ENCODE results near the gene RSAD2. TPM values are rescaled to one million over a fixed set of nuclear protein-coding genes. Genes with fewer than 3 reads are reported as not detected.
"Not testable (repeated sequence)": the region's sequence is repeated elsewhere in the genome, so short reads cannot be mapped to it uniquely, and the experiment has no call there.

The RSAD2 gene
- polyA plus RNA-seq, 2 of the 4 experiments (the other 2 are of a cell fraction), result 0.03 to 0.06 TPM

GRCh38 chr2:6896930-6897759 lies 19.6 kb downstream of the RSAD2 start (continued):
- TF ChIP-seq USF2 (IDR thresholded peaks at IDR 0.05) (no peak), RFX5 (IDR thresholded peaks at IDR 0.05) (no peak), POLR2A (IDR thresholded peaks at IDR 0.05; ENCODE audit: low read length) (no peak), BCL3 (IDR thresholded peaks at IDR 0.05) (no peak)

- POLR2A ChIA-PET; ATAC-seq; H3K4me1 ChIP-seq; H3K4me2 ChIP-seq; FAIRE-seq; H3K9me3 ChIP-seq; H3K4me3 ChIP-seq; DNase-seq (ENCODE audit: low read depth in 1 of 2, low spot score in 1 of 2); H3K27ac ChIP-seq: not testable (repeated sequence)
- CTCF ChIA-PET, result interaction anchor here (0.7 to 0.9 kb wide), 2 partner anchors 14 to 1835 kb away, joined by 3 read pairs; no protein-coding TSS in a partner anchor
- 20% methylated on average over 2 of the region's 2 CpGs for WGBS (ENCODE audit: missing lambda C conversion rate)
Measured at GRCh38 chr2:6902581-6902980, 25.0 kb downstream of the RSAD2 start.

GRCh38 chr2:6905668-6906067 lies 28.1 kb downstream of the RSAD2 start:
- peak in 1 of 2 experiments; percentile 30; a peak in 1 of 4 replicates for TF ChIP-seq CEBPB (IDR thresholded peaks at IDR 0.05)
- TF ChIP-seq MAX (IDR thresholded peaks at IDR 0.05), result no peak
- TF ChIP-seq HOXA7 (CRISPR knock-in tag; IDR thresholded peaks at IDR 0.05), result no peak
- no peak for TF ChIP-seq HES2 (IDR thresholded peaks at IDR 0.05)
- no peak for TF ChIP-seq ATOH8 (CRISPR knock-in tag; IDR thresholded peaks at IDR 0.05; ENCODE audit: low read depth)
- no peak for TF ChIP-seq KDM1A (IDR thresholded peaks at IDR 0.05; ENCODE audit: low read depth)
- no peak for TF ChIP-seq KDM5A (IDR thresholded peaks at IDR 0.05)
- no peak for TF ChIP-seq E2F6 (IDR thresholded peaks at IDR 0.05; ENCODE audit: borderline replicate concordance, low read depth)
- H3K4me1 ChIP-seq, result no peaks in the 10 kb centered on the region
- ChIA-PET POLR2A (no interaction called here), CTCF (interaction anchor here (1.5 to 4.7 kb wide), 3 partner anchors 10 to 139 kb away, joined by 3 to 25 read pairs (median 5); no protein-coding TSS in a partner anchor)
- ATAC-seq, result no peak
- no peak overlapping the region for H3K4me3 ChIP-seq
- no peak for FAIRE-seq
- 14% methylated on average over 1 of the region's 1 CpG for WGBS (ENCODE audit: missing lambda C conversion rate)
- no peak overlapping the region for H3K27ac ChIP-seq
- no peak for DNase-seq (ENCODE audit: low read depth in 1 of 2, low spot score in 1 of 2)
- H3K4me2 ChIP-seq, result no peak overlapping the region
- peaks cover 2% of the 10 kb centered on the region; the same call in 1 of the 3 replicates for H3K9me3 ChIP-seq

GRCh38 chr2:6906165-6906741 lies 28.7 kb downstream of the RSAD2 start:
- WGBS (ENCODE audit: missing lambda C conversion rate), result 65% methylated on average over 1 of the region's 1 CpG
- H3K4me2 ChIP-seq, result no peak overlapping the region
- H3K27ac ChIP-seq, result no peak overlapping the region
- CTCF ChIA-PET, result interaction anchor here (1.5 to 4.7 kb wide), 3 partner anchors 10 to 138 kb away, joined by 3 to 25 read pairs (median 5); no protein-coding TSS in a partner anchor
- TF ChIP-seq ZFP36 (IDR thresholded peaks at IDR 0.05; ENCODE audit: borderline replicate concordance, partially characterized antibody) (no peak), MYC (IDR thresholded peaks at IDR 0.05; ENCODE audit: borderline replicate concordance, low read length) (no peak), RARB (CRISPR knock-in tag; IDR thresholded peaks at IDR 0.05) (no peak), RFX5 (IDR thresholded peaks at IDR 0.05) (no peak), KDM5A (IDR thresholded peaks at IDR 0.05) (no peak), CEBPB (IDR thresholded peaks at IDR 0.05) (no peak), NPAS2 (CRISPR knock-in tag; IDR thresholded peaks at IDR 0.05; ENCODE audit: borderline replicate concordance) (no peak), ELK1 (IDR thresholded peaks at IDR 0.05; ENCODE audit: low read depth, low read length) (no peak), PBX3 (IDR thresholded peaks at IDR 0.05) (no peak), HOXB5 (CRISPR knock-in tag; IDR thresholded peaks at IDR 0.05) (no peak), CBX8 (IDR thresholded peaks at IDR 0.05) (no peak), ZSCAN20 (CRISPR knock-in tag; IDR thresholded peaks at IDR 0.05) (no peak), TP53 (CRISPR knock-in tag; IDR thresholded peaks at IDR 0.05) (no peak), HOXA7 (CRISPR knock-in tag; IDR thresholded peaks at IDR 0.05) (no peak)
- POLR2A ChIA-PET, result no interaction called here
- FAIRE-seq (no peak), ATAC-seq (no peak), DNase-seq (ENCODE audit: low read depth in 1 of 2, low spot score in 1 of 2) (no peak)
- no peaks in the 10 kb centered on the region for H3K4me1 ChIP-seq
- peaks cover 2% of the 10 kb centered on the region; the same call in 1 of the 3 replicates for H3K9me3 ChIP-seq
- no peak overlapping the region for H3K4me3 ChIP-seq
